Suprapubic skin (tissue), 4 donors: ENCODE measurements around the gene PAK3.

ENCODE experiments used
- EP300 ChIP-seq: sonication (generic); formaldehyde crosslinking; IDR thresholded peaks from one replicate; pipeline ENCODE4 v1.6.1; 2017; ENCODE audit warnings: antibody characterized with exemption
- POLR2AphosphoS5 ChIP-seq, 3 donors: sonication (generic); formaldehyde crosslinking; IDR thresholded peaks; one replicate each; pipeline ENCODE4 v1.6.1; 2017; ENCODE audit warnings: antibody characterized with exemption in 3 of 3
- TF ChIP-seq, protein P1 (sequence below), 2 donors: fragments of 200-600 bp in 1 of 2; fragments of 450-650 bp in 1 of 2; sonication (generic) in 1 of 2; IDR thresholded peaks; one replicate each; pipeline ENCODE4 v1.5.1; 2016 to 2019; ENCODE audit warnings: antibody characterized with exemption in 2 of 2, mild to moderate bottlenecking in 1 of 2, moderate library complexity in 1 of 2

DNA sequence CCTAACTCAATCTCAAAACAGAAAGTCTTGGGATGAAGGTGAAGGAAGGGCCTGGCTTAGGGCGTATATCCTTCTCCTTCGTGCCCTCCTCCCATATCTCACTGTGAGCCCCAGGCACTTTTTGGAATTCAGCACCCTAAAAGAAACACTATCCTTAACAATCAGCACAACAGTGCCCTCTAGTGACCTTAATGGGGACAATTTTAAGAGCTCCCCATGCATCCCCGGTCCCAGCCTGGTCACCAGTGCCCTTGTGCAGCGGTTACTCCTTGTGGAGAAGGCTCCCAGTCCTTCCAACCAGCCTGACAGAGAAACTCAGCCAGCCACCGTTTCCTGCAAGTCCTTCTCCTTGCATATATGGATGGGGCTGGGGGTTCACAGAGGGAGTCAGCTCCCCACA is 4.2 kb downstream of the PAK3 start:
- TF ChIP-seq, protein P1, sequence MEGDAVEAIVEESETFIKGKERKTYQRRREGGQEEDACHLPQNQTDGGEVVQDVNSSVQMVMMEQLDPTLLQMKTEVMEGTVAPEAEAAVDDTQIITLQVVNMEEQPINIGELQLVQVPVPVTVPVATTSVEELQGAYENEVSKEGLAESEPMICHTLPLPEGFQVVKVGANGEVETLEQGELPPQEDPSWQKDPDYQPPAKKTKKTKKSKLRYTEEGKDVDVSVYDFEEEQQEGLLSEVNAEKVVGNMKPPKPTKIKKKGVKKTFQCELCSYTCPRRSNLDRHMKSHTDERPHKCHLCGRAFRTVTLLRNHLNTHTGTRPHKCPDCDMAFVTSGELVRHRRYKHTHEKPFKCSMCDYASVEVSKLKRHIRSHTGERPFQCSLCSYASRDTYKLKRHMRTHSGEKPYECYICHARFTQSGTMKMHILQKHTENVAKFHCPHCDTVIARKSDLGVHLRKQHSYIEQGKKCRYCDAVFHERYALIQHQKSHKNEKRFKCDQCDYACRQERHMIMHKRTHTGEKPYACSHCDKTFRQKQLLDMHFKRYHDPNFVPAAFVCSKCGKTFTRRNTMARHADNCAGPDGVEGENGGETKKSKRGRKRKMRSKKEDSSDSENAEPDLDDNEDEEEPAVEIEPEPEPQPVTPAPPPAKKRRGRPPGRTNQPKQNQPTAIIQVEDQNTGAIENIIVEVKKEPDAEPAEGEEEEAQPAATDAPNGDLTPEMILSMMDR (IDR thresholded peaks at IDR 0.05): peak in 1 of 2 donors; percentile 24
- TF ChIP-seq POLR2AphosphoS5 (IDR thresholded peaks at IDR 0.05): no peak
- TF ChIP-seq EP300: no peak
